ENCODE measurements around the gene PRG2. TPM values are rescaled to one million over a fixed set of nuclear protein-coding genes. Genes with fewer than 3 reads are reported as not detected.
"Not testable (repeated sequence)": the region's sequence is repeated elsewhere in the genome, so short reads cannot be mapped to it uniquely, and the experiment has no call there.

The PRG2 gene
- total RNA-seq, 1 donor from 2014 or later: not detected

- no peak overlapping the region for H3K4me3 ChIP-seq (ENCODE audit: low read depth, low read length)
- no peak for DNase-seq (ENCODE audit: low read depth)
- TF ChIP-seq, protein P1, sequence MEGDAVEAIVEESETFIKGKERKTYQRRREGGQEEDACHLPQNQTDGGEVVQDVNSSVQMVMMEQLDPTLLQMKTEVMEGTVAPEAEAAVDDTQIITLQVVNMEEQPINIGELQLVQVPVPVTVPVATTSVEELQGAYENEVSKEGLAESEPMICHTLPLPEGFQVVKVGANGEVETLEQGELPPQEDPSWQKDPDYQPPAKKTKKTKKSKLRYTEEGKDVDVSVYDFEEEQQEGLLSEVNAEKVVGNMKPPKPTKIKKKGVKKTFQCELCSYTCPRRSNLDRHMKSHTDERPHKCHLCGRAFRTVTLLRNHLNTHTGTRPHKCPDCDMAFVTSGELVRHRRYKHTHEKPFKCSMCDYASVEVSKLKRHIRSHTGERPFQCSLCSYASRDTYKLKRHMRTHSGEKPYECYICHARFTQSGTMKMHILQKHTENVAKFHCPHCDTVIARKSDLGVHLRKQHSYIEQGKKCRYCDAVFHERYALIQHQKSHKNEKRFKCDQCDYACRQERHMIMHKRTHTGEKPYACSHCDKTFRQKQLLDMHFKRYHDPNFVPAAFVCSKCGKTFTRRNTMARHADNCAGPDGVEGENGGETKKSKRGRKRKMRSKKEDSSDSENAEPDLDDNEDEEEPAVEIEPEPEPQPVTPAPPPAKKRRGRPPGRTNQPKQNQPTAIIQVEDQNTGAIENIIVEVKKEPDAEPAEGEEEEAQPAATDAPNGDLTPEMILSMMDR (conservative IDR thresholded peaks at IDR 0.05; ENCODE audit: low read depth, low read length): peak; percentile 44
Observed at GRCh38 chr11:57340039-57340615, 50.3 kb downstream of the PRG2 start.

DNA sequence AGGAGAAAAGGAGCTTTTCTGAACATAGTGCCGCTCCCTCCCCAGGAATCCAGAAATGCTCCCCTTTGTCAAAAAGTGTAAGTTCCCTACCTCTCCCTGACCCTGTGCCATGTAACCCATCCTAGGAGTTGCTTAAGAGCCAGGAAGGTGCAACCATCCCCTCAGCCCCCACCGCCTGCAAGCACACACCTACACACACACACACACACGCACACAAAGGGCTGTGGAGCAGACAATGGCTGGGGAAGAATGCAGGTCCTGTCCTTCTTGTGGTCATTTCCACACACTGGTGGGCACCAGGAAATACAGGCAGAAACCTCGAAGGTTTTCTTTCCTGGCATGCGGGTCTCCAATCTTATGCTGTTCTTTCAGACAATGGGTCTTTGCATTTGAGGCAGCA is 51.1 kb downstream of the PRG2 start:
- TF ChIP-seq, protein P1 (conservative IDR thresholded peaks at IDR 0.05; ENCODE audit: low read depth, low read length): no peak
- no peak for DNase-seq (ENCODE audit: low read depth)
- no peak overlapping the region for H3K4me3 ChIP-seq (ENCODE audit: low read depth, low read length)

DNA sequence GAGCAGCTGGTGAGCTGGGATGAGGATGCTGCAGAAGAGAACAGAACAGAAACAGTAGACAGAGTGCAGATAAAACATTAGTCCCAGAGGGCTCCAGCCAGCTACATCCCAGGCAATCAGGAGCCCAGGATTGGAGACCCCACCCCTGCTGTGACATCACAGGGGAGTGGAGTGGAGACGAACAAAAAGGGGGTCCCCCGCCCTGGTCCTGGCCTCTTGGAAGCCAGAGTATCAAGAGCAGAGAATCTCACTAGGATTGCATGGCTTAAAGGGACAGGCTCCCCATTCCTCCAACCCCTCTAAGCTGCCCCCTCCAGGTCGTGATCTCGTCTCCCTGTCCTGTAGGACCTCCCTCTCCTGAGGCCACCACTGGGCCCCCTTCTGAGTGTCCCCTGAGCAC is 52.3 kb downstream of the PRG2 start, which contains the start of gene P2RX3:
Gene P2RX3, plus strand, starts transcription at position 211 of the 400 bp plus-strand sequence. CDS start 199 bp downstream, outside the sequence.
- no peak for DNase-seq (ENCODE audit: low read depth)
- TF ChIP-seq, protein P1 (conservative IDR thresholded peaks at IDR 0.05; ENCODE audit: low read depth, low read length): no peak
- H3K4me3 ChIP-seq (ENCODE audit: low read depth, low read length): no peak within 1 kb of the TSS

DNA sequence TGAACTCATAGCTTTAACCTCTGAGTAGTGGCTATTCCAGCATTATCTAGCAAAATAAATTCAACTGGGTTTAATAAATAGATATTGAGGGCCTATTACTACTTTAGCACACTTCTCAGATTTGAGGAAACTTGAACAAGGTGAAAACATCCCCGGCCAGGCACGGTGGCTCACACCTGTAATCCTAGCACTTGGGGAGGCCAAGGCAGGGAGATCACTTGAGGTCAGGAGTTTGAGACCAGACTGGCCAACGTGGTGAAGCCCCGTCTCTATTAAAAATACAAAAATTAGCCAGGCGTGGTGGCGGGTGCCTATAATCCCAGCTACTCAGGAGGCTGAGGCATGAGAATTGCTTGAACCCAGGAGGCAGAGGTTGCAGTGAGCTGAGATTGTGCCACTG is 53.6 kb downstream of the PRG2 start:
- not testable (repeated sequence) for DNase-seq (ENCODE audit: low read depth); H3K4me3 ChIP-seq (ENCODE audit: low read depth, low read length)

Other genes with a start within 250 kb of the PRG2 start
- not detected in 2 replicates for gene LRRC55, start 208.7 kb downstream of the PRG2 start, total RNA-seq
- not detected in 2 replicates for gene APLNR, start 153.4 kb downstream of the PRG2 start, total RNA-seq
- 65.4 and 66.3 TPM in 2 replicates for gene TNKS1BP1, start 65.7 kb downstream of the PRG2 start, total RNA-seq
- 141 and 218 TPM in 2 replicates for gene SSRP1, start 54.8 kb downstream of the PRG2 start, total RNA-seq
- gene P2RX3, start 52.3 kb downstream of the PRG2 start, total RNA-seq: not detected in 2 replicates
- gene PRG3, start 9.5 kb downstream of the PRG2 start, total RNA-seq: not detected in 2 replicates
- 66.0 and 127 TPM in 2 replicates for gene SLC43A3, start 36.5 kb upstream of the PRG2 start, total RNA-seq
- gene RTN4RL2, start 69.9 kb upstream of the PRG2 start, total RNA-seq: 0.98 TPM in 1 of 2 replicates, not detected in the other
- 3.6 and 9.0 TPM in 2 replicates for gene SLC43A1, start 125.1 kb upstream of the PRG2 start, total RNA-seq
- gene TIMM10, start 140.1 kb upstream of the PRG2 start, total RNA-seq: 43.1 and 89.1 TPM in 2 replicates
- not detected in 2 replicates for gene SMTNL1, start 146.9 kb upstream of the PRG2 start, total RNA-seq
- 12.2 and 19.4 TPM in 2 replicates for gene UBE2L6, start 177.0 kb upstream of the PRG2 start, total RNA-seq
- gene SERPING1, start 207.0 kb upstream of the PRG2 start, total RNA-seq: 1.8 and 49.8 TPM in 2 replicates